ENCODE results near the gene CEACAM18. TPM values are rescaled to one million over a fixed set of nuclear protein-coding genes. Genes with fewer than 3 reads are reported as not detected.

Gene CEACAM18
- total RNA-seq, 1 donor from 2014 or later: not detected

DNA sequence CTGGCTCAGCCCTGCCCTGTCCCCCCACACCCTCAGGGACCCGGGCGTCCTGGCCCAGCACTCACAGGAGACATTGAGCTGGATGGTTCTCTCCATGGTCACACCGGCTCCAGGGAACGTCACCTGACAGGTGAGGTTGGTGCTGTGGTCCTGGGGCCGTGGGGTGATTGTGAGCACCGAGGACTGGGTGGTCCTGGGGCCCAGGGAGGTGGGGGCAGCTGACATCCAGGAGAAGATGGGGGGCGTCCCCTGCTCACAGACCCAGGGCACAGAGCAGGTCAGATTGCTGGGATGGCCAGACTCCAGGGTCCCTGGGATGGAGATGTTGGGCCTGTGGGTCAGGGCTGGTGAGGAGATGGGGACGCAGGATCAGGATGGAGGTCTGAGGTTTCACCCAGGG is 52.3 kb downstream of the CEACAM18 start:
- no peak for TF ChIP-seq CTCF (IDR thresholded peaks at IDR 0.05)
- no peaks in the 10 kb centered on the region for H3K4me1 Mint-ChIP-seq (ENCODE audit: unreplicated experiment)
- DNase-seq (ENCODE audit: extremely low spot score, unreplicated experiment): no peak
- H3K27ac Mint-ChIP-seq (ENCODE audit: unreplicated experiment): no peak overlapping the region
- H3K27me3 Mint-ChIP-seq (ENCODE audit: unreplicated experiment): no peaks in the 10 kb centered on the region
- H3K9me3 Mint-ChIP-seq (ENCODE audit: unreplicated experiment): peaks cover 8% of the 10 kb centered on the region
- no peaks in the 10 kb centered on the region for H3K36me3 Mint-ChIP-seq (ENCODE audit: unreplicated experiment)
- no peak overlapping the region for H3K4me3 Mint-ChIP-seq (ENCODE audit: unreplicated experiment)

GRCh38 chr19:51531349-51532315 is 53.3 kb downstream of the CEACAM18 start, which contains the start of gene SIGLEC6:
Gene SIGLEC6 (minus strand): TSS chr19:51531670. CDS start chr19:51531648, 22 bp downstream.
- Mint-ChIP-seq H3K27me3 (ENCODE audit: unreplicated experiment) (no peaks in the 10 kb centered on the region), H3K36me3 (ENCODE audit: unreplicated experiment) (no peaks in the 10 kb centered on the region), H3K9me3 (ENCODE audit: unreplicated experiment) (peaks cover 9% of the 10 kb centered on the region), H3K4me1 (ENCODE audit: unreplicated experiment) (no peaks in the 10 kb centered on the region), H3K4me3 (ENCODE audit: unreplicated experiment) (no peak within 1 kb of the TSS), H3K27ac (ENCODE audit: unreplicated experiment) (no peak within 1 kb of the TSS)
- DNase-seq (ENCODE audit: extremely low spot score, unreplicated experiment): no peak
- no peak for TF ChIP-seq CTCF (IDR thresholded peaks at IDR 0.05)

DNA sequence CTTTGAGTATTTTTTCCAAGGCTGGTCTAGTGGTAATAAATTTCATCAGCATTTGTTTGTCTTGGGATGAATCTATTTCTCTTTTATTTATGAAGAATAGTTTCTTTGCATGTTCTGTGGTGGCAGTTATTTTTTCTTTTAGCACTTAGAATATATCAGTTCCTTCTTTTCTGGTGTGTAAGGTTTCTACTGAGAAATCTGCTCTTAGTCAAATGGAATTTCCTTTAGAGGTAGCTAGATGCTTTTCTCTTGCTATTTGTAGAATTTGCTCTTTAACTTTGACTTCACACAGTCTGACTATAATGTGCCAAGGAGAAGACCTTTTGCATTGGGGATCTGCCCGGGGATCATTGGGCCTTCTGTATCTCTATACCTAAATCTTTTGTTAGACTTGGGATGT is 57.2 kb downstream of the CEACAM18 start:
- no peak for TF ChIP-seq CTCF (IDR thresholded peaks at IDR 0.05)

GRCh38 chr19:51539821-51540366 is 61.6 kb downstream of the CEACAM18 start:
- no peaks in the 10 kb centered on the region for H3K36me3 Mint-ChIP-seq (ENCODE audit: unreplicated experiment)
- no peak for DNase-seq (ENCODE audit: extremely low spot score, unreplicated experiment)
- no peak overlapping the region for H3K4me3 Mint-ChIP-seq (ENCODE audit: unreplicated experiment)
- H3K27me3 Mint-ChIP-seq (ENCODE audit: unreplicated experiment): no peaks in the 10 kb centered on the region
- H3K27ac Mint-ChIP-seq (ENCODE audit: unreplicated experiment): no peak overlapping the region
- H3K9me3 Mint-ChIP-seq (ENCODE audit: unreplicated experiment): peaks cover 15% of the 10 kb centered on the region
- no peak for TF ChIP-seq CTCF (IDR thresholded peaks at IDR 0.05)
- H3K4me1 Mint-ChIP-seq (ENCODE audit: unreplicated experiment): no peaks in the 10 kb centered on the region

More for the DNA sequence above, 57.2 kb downstream of the CEACAM18 start:
- no peaks in the 10 kb centered on the region for H3K27me3 Mint-ChIP-seq (ENCODE audit: unreplicated experiment)
- no peak overlapping the region for H3K4me3 Mint-ChIP-seq (ENCODE audit: unreplicated experiment)
- H3K9me3 Mint-ChIP-seq (ENCODE audit: unreplicated experiment): peaks cover 9% of the 10 kb centered on the region
- no peaks in the 10 kb centered on the region for H3K36me3 Mint-ChIP-seq (ENCODE audit: unreplicated experiment)
- no peak for DNase-seq (ENCODE audit: extremely low spot score, unreplicated experiment)
- no peaks in the 10 kb centered on the region for H3K4me1 Mint-ChIP-seq (ENCODE audit: unreplicated experiment)
- no peak overlapping the region for H3K27ac Mint-ChIP-seq (ENCODE audit: unreplicated experiment)

Other genes with a start within 250 kb of the CEACAM18 start
- not detected in 2 replicates for gene SIGLECL1, start 227.5 kb upstream of the CEACAM18 start, total RNA-seq
- not detected in 2 replicates for gene IGLON5, start 166.9 kb upstream of the CEACAM18 start, total RNA-seq
- gene VSIG10L, start 136.4 kb upstream of the CEACAM18 start, total RNA-seq: 3.5 TPM in 2 replicates
- gene ETFB, start 112.2 kb upstream of the CEACAM18 start, total RNA-seq: 56.2 and 58.8 TPM in 2 replicates
- gene CLDND2, start 109.5 kb upstream of the CEACAM18 start, total RNA-seq: 1.8 TPM in 1 of 2 replicates, not detected in the other
- not detected in 2 replicates for gene NKG7, start 105.9 kb upstream of the CEACAM18 start, total RNA-seq
- gene LIM2, start 90.6 kb upstream of the CEACAM18 start, total RNA-seq: not detected in 2 replicates
- gene C19orf84, start 87.9 kb upstream of the CEACAM18 start, total RNA-seq: not detected in 2 replicates
- not detected in 2 replicates for gene SIGLEC10, start 60.9 kb upstream of the CEACAM18 start, total RNA-seq
- gene SIGLEC8, start 20.1 kb upstream of the CEACAM18 start, total RNA-seq: not detected in 2 replicates
- gene SIGLEC12, start 23.3 kb downstream of the CEACAM18 start, total RNA-seq: not detected in 2 replicates
- gene SIGLEC6, start 53.1 kb downstream of the CEACAM18 start, total RNA-seq: not detected in 2 replicates
- gene ZNF175, start 92.7 kb downstream of the CEACAM18 start, total RNA-seq: 13.5 and 16.9 TPM in 2 replicates
- not detected in 2 replicates for gene SIGLEC5, start 151.9 kb downstream of the CEACAM18 start, total RNA-seq
- not detected in 2 replicates for gene SIGLEC14, start 168.3 kb downstream of the CEACAM18 start, total RNA-seq
- gene SPACA6, start 214.8 kb downstream of the CEACAM18 start, total RNA-seq: 32.2 and 36.9 TPM in 2 replicates
- not detected in 2 replicates for gene HAS1, start 245.5 kb downstream of the CEACAM18 start, total RNA-seq